Activated T-cell treated with anti-CD3 and anti-CD28 coated beads, Interleukin-2, amount 50 U/mL, for 72 hours (primary cell): Measurements from ENCODE around the gene WWOX. TPM values are rescaled to one million over a fixed set of nuclear protein-coding genes. Genes with fewer than 3 reads are reported as not detected.

Source experiments
- ATAC-seq, 2 donors: fragments of 150-1000 bp; cut with Tn5 transposase; replicated peaks in 1 of 2; 2 replicates each; pipeline ENCODE4 v1.10.0; 2021; ENCODE audit warnings: moderate library complexity in 2 of 2, mild to moderate bottlenecking in 1 of 2
- DNase-seq, 2 donors: peaks; one replicate each; pipeline ENCODE4 v3.0.0; 2021 to 2022; ENCODE audit warnings: mixed read lengths in 1 of 2
- H3K27ac Mint-ChIP-seq: one replicate; pipeline ENCODE4 v1.8.0; 2022; ENCODE audit warnings: mild to moderate bottlenecking, moderate library complexity, mixed read lengths
- H3K27me3 Mint-ChIP-seq: one replicate; pipeline ENCODE4 v1.8.0; 2022; ENCODE audit warnings: low read depth, mixed read lengths
- H3K36me3 Mint-ChIP-seq, 2 donors: one replicate each; pipeline ENCODE4 v1.8.0; 2022; ENCODE audit warnings: mixed read lengths in 2 of 2, mild to moderate bottlenecking in 1 of 2; ENCODE audit not compliant: insufficient read depth in 2 of 2
- H3K4me1 Mint-ChIP-seq: one replicate; pipeline ENCODE4 v1.8.0; 2022; ENCODE audit warnings: low read depth, mixed read lengths
- H3K4me3 Mint-ChIP-seq, 2 donors: one replicate each; pipeline ENCODE4 v1.8.0; 2022; ENCODE audit warnings: mild to moderate bottlenecking in 2 of 2, mixed read lengths in 2 of 2, moderate library complexity in 2 of 2
- H3K9me3 Mint-ChIP-seq, 2 donors: one replicate each; pipeline ENCODE4 v1.8.0; 2022; ENCODE audit warnings: mixed read lengths in 2 of 2
- total RNA-seq, 2 donors: library from RNA; stranded (reverse); gene quantifications; one replicate each; pipeline ENCODE4 v1.2.3, GENCODE V29; 2022

The WWOX gene
- total RNA-seq, 2 donors from 2014 or later: 21.2 to 21.5 TPM

GRCh38 chr16:78496189-78496588, 396.7 kb downstream of the WWOX start:
- Mint-ChIP-seq H3K4me1 (peaks cover 5% of the 10 kb centered on the region), H3K27me3 (no peaks in the 10 kb centered on the region), H3K27ac (no peak overlapping the region), H3K9me3 (no peaks in the 10 kb centered on the region), H3K36me3 (no peaks in the 10 kb centered on the region), H3K4me3 (no peak overlapping the region)
- DNase-seq (no peak), ATAC-seq (no peak)

GRCh38 chr16:78499399-78499798, 399.9 kb downstream of the WWOX start:
- H3K27ac Mint-ChIP-seq: no peak overlapping the region
- no peaks in the 10 kb centered on the region for H3K36me3 Mint-ChIP-seq
- peaks cover 5% of the 10 kb centered on the region for H3K4me1 Mint-ChIP-seq
- DNase-seq (no peak), ATAC-seq (no peak)
- H3K4me3 Mint-ChIP-seq: no peak overlapping the region
- H3K9me3 Mint-ChIP-seq: no peaks in the 10 kb centered on the region
- H3K27me3 Mint-ChIP-seq: no peaks in the 10 kb centered on the region

- Mint-ChIP-seq H3K4me3 (no peak overlapping the region), H3K9me3 (no peaks in the 10 kb centered on the region), H3K27ac (no peak overlapping the region), H3K27me3 (no peaks in the 10 kb centered on the region), H3K36me3 (no peaks in the 10 kb centered on the region), H3K4me1 (peaks cover 5% of the 10 kb centered on the region)
- DNase-seq: no peak
- ATAC-seq: no peak
These were observed 401.3 kb downstream of the WWOX start for GRCh38 chr16:78500659-78501270.

- H3K9me3 Mint-ChIP-seq: no peaks in the 10 kb centered on the region
- DNase-seq (no peak), ATAC-seq (no peak)
- peaks cover 5% of the 10 kb centered on the region for H3K4me1 Mint-ChIP-seq
- H3K36me3 Mint-ChIP-seq: no peaks in the 10 kb centered on the region
- H3K27ac Mint-ChIP-seq: no peak overlapping the region
- H3K27me3 Mint-ChIP-seq: no peaks in the 10 kb centered on the region
- no peak overlapping the region for H3K4me3 Mint-ChIP-seq
These were observed 402.3 kb downstream of the WWOX start for GRCh38 chr16:78501744-78502143.

GRCh38 chr16:78502812-78503350, 403.4 kb downstream of the WWOX start:
- no peak overlapping the region for H3K4me3 Mint-ChIP-seq
- H3K27ac Mint-ChIP-seq: no peak overlapping the region
- H3K4me1 Mint-ChIP-seq: peaks cover 5% of the 10 kb centered on the region
- ATAC-seq: no peak
- H3K9me3 Mint-ChIP-seq: no peaks in the 10 kb centered on the region
- no peaks in the 10 kb centered on the region for H3K27me3 Mint-ChIP-seq
- H3K36me3 Mint-ChIP-seq: no peaks in the 10 kb centered on the region
- DNase-seq: no peak

GRCh38 chr16:78503602-78504001, 404.1 kb downstream of the WWOX start:
- Mint-ChIP-seq H3K36me3 (no peaks in the 10 kb centered on the region), H3K4me1 (peaks cover 5% of the 10 kb centered on the region), H3K27me3 (no peaks in the 10 kb centered on the region), H3K27ac (no peak overlapping the region), H3K4me3 (no peak overlapping the region), H3K9me3 (no peaks in the 10 kb centered on the region)
- no peak for ATAC-seq
- DNase-seq: peak; percentile 32 to 64

- ATAC-seq: no peak
- Mint-ChIP-seq H3K9me3 (no peaks in the 10 kb centered on the region), H3K27me3 (no peaks in the 10 kb centered on the region), H3K4me3 (no peak overlapping the region), H3K36me3 (no peaks in the 10 kb centered on the region), H3K27ac (no peak overlapping the region), H3K4me1 (peaks cover 5% of the 10 kb centered on the region)
- DNase-seq: no peak
These were observed 405.0 kb downstream of the WWOX start for GRCh38 chr16:78504401-78504851.

GRCh38 chr16:78505036-78505435, 405.6 kb downstream of the WWOX start:
- H3K4me3 Mint-ChIP-seq: no peak overlapping the region
- H3K4me1 Mint-ChIP-seq: peaks cover 5% of the 10 kb centered on the region
- no peaks in the 10 kb centered on the region for H3K9me3 Mint-ChIP-seq
- H3K36me3 Mint-ChIP-seq: no peaks in the 10 kb centered on the region
- H3K27ac Mint-ChIP-seq: no peak overlapping the region
- H3K27me3 Mint-ChIP-seq: no peaks in the 10 kb centered on the region
- no peak for DNase-seq
- ATAC-seq: no peak

GRCh38 chr16:78505544-78506366, 406.3 kb downstream of the WWOX start:
- Mint-ChIP-seq H3K27me3 (no peaks in the 10 kb centered on the region), H3K9me3 (no peaks in the 10 kb centered on the region), H3K4me3 (no peak overlapping the region), H3K27ac (no peak overlapping the region), H3K36me3 (no peaks in the 10 kb centered on the region), H3K4me1 (no peaks in the 10 kb centered on the region)
- DNase-seq (no peak), ATAC-seq (no peak)

GRCh38 chr16:78506367-78507193, 407.1 kb downstream of the WWOX start:
- H3K36me3 Mint-ChIP-seq: no peaks in the 10 kb centered on the region
- H3K4me3 Mint-ChIP-seq: no peak overlapping the region
- H3K9me3 Mint-ChIP-seq: no peaks in the 10 kb centered on the region
- no peak for DNase-seq
- H3K27me3 Mint-ChIP-seq: no peaks in the 10 kb centered on the region
- no peaks in the 10 kb centered on the region for H3K4me1 Mint-ChIP-seq
- ATAC-seq: no peak
- H3K27ac Mint-ChIP-seq: no peak overlapping the region

- Mint-ChIP-seq H3K4me1 (no peaks in the 10 kb centered on the region), H3K4me3 (no peak overlapping the region), H3K36me3 (no peaks in the 10 kb centered on the region), H3K27me3 (no peaks in the 10 kb centered on the region), H3K27ac (no peak overlapping the region), H3K9me3 (no peaks in the 10 kb centered on the region)
- DNase-seq: no peak
- ATAC-seq: no peak
These were observed 408.1 kb downstream of the WWOX start for GRCh38 chr16:78507576-78507975.

GRCh38 chr16:78509965-78510364, 410.5 kb downstream of the WWOX start:
- Mint-ChIP-seq H3K36me3 (no peaks in the 10 kb centered on the region), H3K4me3 (no peak overlapping the region), H3K4me1 (no peaks in the 10 kb centered on the region), H3K27ac (no peak overlapping the region), H3K9me3 (no peaks in the 10 kb centered on the region), H3K27me3 (no peaks in the 10 kb centered on the region)
- DNase-seq: no peak
- ATAC-seq: no peak

GRCh38 chr16:78510496-78510895, 411.0 kb downstream of the WWOX start:
- ATAC-seq (no peak), DNase-seq (no peak)
- Mint-ChIP-seq H3K4me3 (no peak overlapping the region), H3K27ac (no peak overlapping the region), H3K27me3 (no peaks in the 10 kb centered on the region), H3K4me1 (no peaks in the 10 kb centered on the region), H3K36me3 (no peaks in the 10 kb centered on the region), H3K9me3 (no peaks in the 10 kb centered on the region)
